ENCODE data around the gene PKD1. TPM values are rescaled to one million over a fixed set of nuclear protein-coding genes. Genes with fewer than 3 reads are reported as not detected.
A peak's percentile ranks its signal among the peaks of the same experiment; 100 is the strongest.
"Not testable (repeated sequence)": the region's sequence is repeated elsewhere in the genome, so short reads cannot be mapped to it uniquely, and the experiment has no call there.

PKD1 gene
- total RNA-seq, 4 donors from 2014 or later, result 209 to 446 (median 293) TPM

DNA sequence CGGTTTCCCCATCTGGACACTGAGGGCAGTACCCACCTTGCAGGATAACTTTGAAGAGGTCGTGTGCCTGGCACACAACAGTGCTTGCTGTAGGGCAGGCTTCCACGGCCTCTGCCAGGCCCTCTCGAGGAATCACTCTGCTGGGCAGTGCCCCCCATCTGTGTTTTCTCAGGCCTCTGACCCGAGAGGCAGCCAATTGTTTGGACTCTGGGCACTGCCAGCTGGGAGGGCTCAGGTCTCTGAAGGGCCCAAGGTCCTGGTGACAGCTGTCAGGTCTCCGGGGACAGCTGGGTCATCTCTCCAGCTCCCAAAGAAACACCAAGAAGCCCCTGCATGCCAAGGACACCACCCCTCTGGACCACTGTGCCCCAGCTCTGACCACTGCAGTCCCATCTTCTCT, 11.7 kb upstream of the PKD1 start:
- no peak for DNase-seq (ENCODE audit: low spot score in 2 of 2)
- no peaks in the 10 kb centered on the region for H3K9me3 ChIP-seq
- no peaks in the 10 kb centered on the region for H3K36me3 ChIP-seq
- no peak overlapping the region for H3K4me3 ChIP-seq
- H3K4me1 ChIP-seq, result peaks cover 48% of the 10 kb centered on the region
- TF ChIP-seq EP300 (IDR thresholded peaks at IDR 0.05), result no peak
- TF ChIP-seq, protein P1, sequence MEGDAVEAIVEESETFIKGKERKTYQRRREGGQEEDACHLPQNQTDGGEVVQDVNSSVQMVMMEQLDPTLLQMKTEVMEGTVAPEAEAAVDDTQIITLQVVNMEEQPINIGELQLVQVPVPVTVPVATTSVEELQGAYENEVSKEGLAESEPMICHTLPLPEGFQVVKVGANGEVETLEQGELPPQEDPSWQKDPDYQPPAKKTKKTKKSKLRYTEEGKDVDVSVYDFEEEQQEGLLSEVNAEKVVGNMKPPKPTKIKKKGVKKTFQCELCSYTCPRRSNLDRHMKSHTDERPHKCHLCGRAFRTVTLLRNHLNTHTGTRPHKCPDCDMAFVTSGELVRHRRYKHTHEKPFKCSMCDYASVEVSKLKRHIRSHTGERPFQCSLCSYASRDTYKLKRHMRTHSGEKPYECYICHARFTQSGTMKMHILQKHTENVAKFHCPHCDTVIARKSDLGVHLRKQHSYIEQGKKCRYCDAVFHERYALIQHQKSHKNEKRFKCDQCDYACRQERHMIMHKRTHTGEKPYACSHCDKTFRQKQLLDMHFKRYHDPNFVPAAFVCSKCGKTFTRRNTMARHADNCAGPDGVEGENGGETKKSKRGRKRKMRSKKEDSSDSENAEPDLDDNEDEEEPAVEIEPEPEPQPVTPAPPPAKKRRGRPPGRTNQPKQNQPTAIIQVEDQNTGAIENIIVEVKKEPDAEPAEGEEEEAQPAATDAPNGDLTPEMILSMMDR (IDR thresholded peaks at IDR 0.05), result no peak
- no peak for TF ChIP-seq POLR2AphosphoS5 (IDR thresholded peaks at IDR 0.05)
- TF ChIP-seq POLR2A (IDR thresholded peaks at IDR 0.05), result no peak
- 80% methylated on average over 4 of the region's 6 CpGs for WGBS
- H3K27me3 ChIP-seq, result no peaks in the 10 kb centered on the region
- H3K27ac ChIP-seq, result peak overlapping the region; percentile 27

DNA sequence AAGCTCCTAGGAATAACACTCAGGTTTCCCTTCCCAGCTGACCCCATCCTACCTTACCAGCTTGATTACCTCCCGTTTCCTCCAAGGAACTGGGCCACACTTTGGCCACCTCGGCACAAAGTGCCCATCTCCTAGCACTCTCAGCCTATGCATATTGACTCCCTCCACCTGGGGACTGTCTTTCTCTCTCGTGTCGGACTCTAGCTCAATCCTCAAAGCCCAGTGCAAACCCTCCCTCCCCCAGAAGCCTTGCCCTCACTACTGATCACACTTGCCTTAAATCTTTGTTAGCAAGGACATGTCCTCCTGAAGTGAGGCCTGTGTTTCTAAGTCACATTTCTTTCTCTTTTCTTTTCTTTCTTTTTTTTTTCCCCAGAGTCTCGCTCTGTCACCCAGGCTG, 10.1 kb upstream of the PKD1 start:
- H3K36me3 ChIP-seq, result no peaks in the 10 kb centered on the region
- TF ChIP-seq POLR2A (IDR thresholded peaks at IDR 0.05), result no peak
- H3K4me1 ChIP-seq, result peaks cover 33% of the 10 kb centered on the region
- DNase-seq (ENCODE audit: low spot score in 2 of 2), result no peak
- no peaks in the 10 kb centered on the region for H3K9me3 ChIP-seq
- H3K27ac ChIP-seq, result no peak overlapping the region
- no peaks in the 10 kb centered on the region for H3K27me3 ChIP-seq
- 87% methylated on average over 5 of the region's 5 CpGs for WGBS
- H3K4me3 ChIP-seq, result no peak overlapping the region

- DNase-seq (ENCODE audit: low spot score in 2 of 2), result no peak
- WGBS, result 64% methylated on average over 5 of the region's 17 CpGs
- no peak overlapping the region for H3K27ac ChIP-seq
- no peaks in the 10 kb centered on the region for H3K27me3 ChIP-seq
- H3K36me3 ChIP-seq, result no peaks in the 10 kb centered on the region
- TF ChIP-seq POLR2AphosphoS5 (IDR thresholded peaks at IDR 0.05), result no peak
- TF ChIP-seq, protein P1 (IDR thresholded peaks at IDR 0.05), result no peak
- TF ChIP-seq POLR2A (IDR thresholded peaks at IDR 0.05), result no peak
- TF ChIP-seq EP300 (IDR thresholded peaks at IDR 0.05), result no peak
- H3K4me3 ChIP-seq, result no peak overlapping the region
- peaks cover 23% of the 10 kb centered on the region for H3K4me1 ChIP-seq
- no peaks in the 10 kb centered on the region for H3K9me3 ChIP-seq
These were observed 8.3 kb upstream of the PKD1 start for GRCh38 chr16:2143878-2144485.

DNA sequence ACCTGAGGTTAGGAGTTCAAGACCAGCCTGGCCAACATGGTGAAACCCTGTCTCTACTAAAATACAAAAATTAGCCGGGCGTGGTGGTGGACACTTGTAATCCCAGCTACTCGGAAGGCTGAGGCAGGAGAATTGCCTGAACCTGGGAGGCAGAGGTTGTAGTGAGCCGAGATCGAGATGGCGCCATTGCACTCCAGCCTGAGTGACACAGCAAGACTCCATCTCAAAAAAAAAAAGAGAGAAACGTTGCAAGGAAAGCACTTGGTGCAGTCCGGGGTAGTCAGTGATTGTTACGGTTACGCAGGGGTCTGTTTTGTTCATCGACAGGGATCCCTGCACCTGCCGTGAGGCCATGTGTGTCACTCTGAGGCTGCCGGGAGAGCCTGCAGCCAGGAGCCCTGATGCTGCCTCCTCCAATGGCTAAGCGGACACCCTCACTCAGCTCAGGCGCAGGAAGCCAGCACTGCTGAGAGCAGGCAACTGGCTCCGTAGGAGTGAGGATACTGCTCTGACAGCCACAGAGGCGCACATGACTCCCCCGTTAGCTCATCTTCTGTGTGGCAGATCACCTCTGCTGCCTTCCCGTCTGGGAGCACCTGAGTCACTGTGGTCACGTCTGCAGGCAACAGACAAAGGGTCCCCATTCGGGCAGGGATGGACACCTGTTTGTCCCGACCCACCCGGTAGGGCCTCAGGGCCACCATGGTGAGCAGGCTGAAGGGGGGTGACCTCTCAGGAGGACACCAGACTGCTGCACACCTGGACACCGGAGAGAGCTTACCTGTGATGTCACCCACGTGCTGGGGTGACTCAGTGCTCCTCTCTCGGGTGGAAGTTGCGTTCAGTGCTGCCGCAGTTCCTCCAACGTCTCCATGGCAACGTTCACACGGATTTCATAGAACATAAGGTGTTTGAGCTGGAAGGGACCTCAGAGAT, 7.5 kb upstream of the PKD1 start:
- WGBS, result 85% methylated on average over 14 of the region's 31 CpGs
- no peak for DNase-seq (ENCODE audit: low spot score in 2 of 2)
- H3K4me1 ChIP-seq, result peaks cover 16% of the 10 kb centered on the region
- TF ChIP-seq, protein P1 (IDR thresholded peaks at IDR 0.05), result no peak
- TF ChIP-seq POLR2AphosphoS5 (IDR thresholded peaks at IDR 0.05) (no peak), EP300 (IDR thresholded peaks at IDR 0.05) (no peak), POLR2A (IDR thresholded peaks at IDR 0.05) (no peak)
- H3K27me3 ChIP-seq, result no peaks in the 10 kb centered on the region
- no peaks in the 10 kb centered on the region for H3K36me3 ChIP-seq
- H3K9me3 ChIP-seq, result no peaks in the 10 kb centered on the region
- H3K27ac ChIP-seq, result no peak overlapping the region
- H3K4me3 ChIP-seq, result no peak overlapping the region

- Histone ChIP-seq H3K4me3 (peak overlapping the region; percentile 55), H3K27ac (peak overlapping the region; percentile 84), H3K4me1 (peaks cover 22% of the 10 kb centered on the region)
- not testable (repeated sequence) for H3K36me3 ChIP-seq, H3K27me3 ChIP-seq, H3K9me3 ChIP-seq
- DNase-seq (ENCODE audit: low spot score in 2 of 2), result peak in 1 of 2 donors; percentile 69
- 0% methylated on average over 13 of the region's 42 CpGs for WGBS
These were observed 627 bp downstream of the PKD1 start for GRCh38 chr16:2135071-2135470.

- H3K9me3 ChIP-seq; DNase-seq (ENCODE audit: low spot score in 2 of 2); H3K27me3 ChIP-seq; H3K36me3 ChIP-seq: not testable (repeated sequence)
- Histone ChIP-seq H3K4me3 (peak overlapping the region; percentile 27), H3K4me1 (peaks cover 26% of the 10 kb centered on the region), H3K27ac (peak overlapping the region; percentile 34)
- no CpG with 5 or more reads among the region's 12 CpGs for WGBS
These were observed 1.9 kb downstream of the PKD1 start for GRCh38 chr16:2133797-2134196.

DNA sequence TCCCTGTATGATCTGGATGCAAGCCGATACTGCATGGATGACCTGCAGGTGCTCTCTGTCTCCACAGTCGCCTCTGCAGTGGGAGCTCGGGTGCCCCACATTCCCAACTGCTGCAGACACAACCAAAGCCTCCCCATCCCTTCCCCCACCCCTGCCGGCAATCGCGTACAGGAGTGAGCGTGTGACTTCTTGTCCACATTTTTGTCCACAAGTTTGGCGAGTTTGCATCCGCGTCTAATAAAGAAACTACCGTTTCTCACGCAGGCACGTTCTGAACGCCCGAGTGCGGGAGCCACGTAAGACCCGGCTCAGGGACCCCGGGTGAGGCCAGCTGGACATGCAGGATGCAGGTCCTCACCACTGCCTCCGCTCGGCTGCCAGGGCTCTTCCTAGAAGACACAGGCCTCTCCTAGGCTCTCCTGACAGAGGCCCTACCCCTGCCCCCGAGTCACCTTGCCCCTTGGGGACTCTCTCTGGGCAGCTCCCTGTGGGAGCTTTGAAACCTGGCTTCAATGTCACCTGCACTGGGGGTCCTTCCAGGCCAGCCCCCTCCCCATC, 5.7 kb downstream of the PKD1 start:
- H3K27me3 ChIP-seq; H3K9me3 ChIP-seq; DNase-seq (ENCODE audit: low spot score in 2 of 2); H3K36me3 ChIP-seq; H3K4me3 ChIP-seq: not testable (repeated sequence)
- Histone ChIP-seq H3K27ac (peak overlapping the region; percentile 38), H3K4me1 (peaks cover 54% of the 10 kb centered on the region)
- WGBS, result 24% methylated on average over 15 of the region's 22 CpGs

- H3K36me3 ChIP-seq; H3K27me3 ChIP-seq; H3K4me3 ChIP-seq; DNase-seq (ENCODE audit: low spot score in 2 of 2); H3K9me3 ChIP-seq; H3K27ac ChIP-seq: not testable (repeated sequence)
- 43% methylated on average over 9 of the region's 11 CpGs for WGBS
- peaks cover 61% of the 10 kb centered on the region for H3K4me1 ChIP-seq
These were observed 6.4 kb downstream of the PKD1 start for GRCh38 chr16:2129251-2129650.

- H3K27me3 ChIP-seq; H3K36me3 ChIP-seq; DNase-seq (ENCODE audit: low spot score in 2 of 2); H3K4me3 ChIP-seq; H3K9me3 ChIP-seq: not testable (repeated sequence)
- peak overlapping the region; percentile 86 for H3K27ac ChIP-seq
- peaks cover 69% of the 10 kb centered on the region for H3K4me1 ChIP-seq
- 0% methylated on average over 3 of the region's 3 CpGs for WGBS
These were observed 7.9 kb downstream of the PKD1 start for GRCh38 chr16:2127630-2128280.

All from suprapubic skin (tissue), 4 donors.